ENCODE data around the gene TDO2.

TDO2 gene

DNA sequence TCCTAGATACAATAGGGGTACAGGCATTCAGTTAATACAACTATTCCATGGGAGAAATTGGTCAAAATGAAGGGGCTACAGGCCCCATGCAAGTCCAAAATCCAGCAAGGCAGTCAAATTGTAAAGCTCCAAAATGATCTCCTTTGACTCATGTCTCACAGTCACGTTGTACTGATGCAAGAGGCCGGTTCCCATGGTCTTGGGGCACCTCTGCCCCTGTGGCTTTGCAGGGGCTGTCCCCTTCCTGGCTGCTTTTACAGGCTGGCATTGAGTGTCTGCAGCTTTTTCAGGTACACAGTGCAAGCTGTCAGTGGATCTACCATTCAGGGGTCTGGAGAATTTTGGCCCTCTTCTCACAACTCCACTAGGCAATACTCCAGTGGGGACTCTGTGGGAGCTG is 24.9 kb upstream of the TDO2 start:
- no peak for TF ChIP-seq CTCF (IDR thresholded peaks at IDR 0.05; ENCODE audit: low read depth, low read length, missing control alignments)
- in situ Hi-C loops (cut with HindIII; ENCODE audit: low sequenced_read_pairs): no loop called here
- no peak overlapping the region for H3K4me3 ChIP-seq (ENCODE audit: low read depth, low read length)
- DNase-seq (ENCODE audit: low read depth): no peak

- H3K4me3 ChIP-seq (ENCODE audit: low read depth, low read length): no peak overlapping the region
- DNase-seq (ENCODE audit: low read depth): no peak
- in situ Hi-C loops (cut with HindIII; ENCODE audit: low sequenced_read_pairs): no loop called here
- no peak for TF ChIP-seq CTCF (IDR thresholded peaks at IDR 0.05; ENCODE audit: low read depth, low read length, missing control alignments)
These were observed 23.7 kb upstream of the TDO2 start for GRCh38 chr4:155879767-155880166.

GRCh38 chr4:155881555-155881954 is 21.9 kb upstream of the TDO2 start:
- no peak for DNase-seq (ENCODE audit: low read depth)
- in situ Hi-C loops (cut with HindIII; ENCODE audit: low sequenced_read_pairs): no loop called here
- no peak overlapping the region for H3K4me3 ChIP-seq (ENCODE audit: low read depth, low read length)
- no peak for TF ChIP-seq CTCF (IDR thresholded peaks at IDR 0.05; ENCODE audit: low read depth, low read length, missing control alignments)

DNA sequence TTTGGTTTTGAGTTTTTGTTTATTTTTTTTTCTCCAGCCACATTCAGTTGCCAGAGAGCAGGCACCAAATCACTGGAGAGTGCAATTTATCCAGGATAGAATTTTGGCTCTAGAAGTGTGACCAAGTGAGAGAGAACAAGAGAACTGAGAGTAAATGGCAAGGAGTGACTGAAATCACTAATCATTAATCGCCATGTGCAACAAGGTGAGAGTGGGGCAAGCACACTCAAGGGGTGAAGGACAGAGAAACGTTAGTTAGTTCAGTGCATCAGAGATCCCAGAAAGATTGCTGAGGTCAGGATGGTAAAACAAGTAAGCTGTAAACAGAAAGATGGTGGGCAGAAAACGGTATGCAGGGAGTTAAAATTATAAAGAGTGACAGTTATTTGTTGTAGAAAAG is 19.6 kb upstream of the TDO2 start:
- no peak for DNase-seq (ENCODE audit: low read depth)
- no peak for TF ChIP-seq CTCF (IDR thresholded peaks at IDR 0.05; ENCODE audit: low read depth, low read length, missing control alignments)
- no peak overlapping the region for H3K4me3 ChIP-seq (ENCODE audit: low read depth, low read length)
- in situ Hi-C loops (cut with HindIII; ENCODE audit: low sequenced_read_pairs): no loop called here

GRCh38 chr4:155885666-155886065 is 17.8 kb upstream of the TDO2 start:
- in situ Hi-C loops (cut with HindIII; ENCODE audit: low sequenced_read_pairs): no loop called here
- H3K4me3 ChIP-seq (ENCODE audit: low read depth, low read length): no peak overlapping the region
- TF ChIP-seq CTCF (IDR thresholded peaks at IDR 0.05; ENCODE audit: low read depth, low read length, missing control alignments): no peak
- DNase-seq (ENCODE audit: low read depth): no peak

GRCh38 chr4:155887045-155887444 is 16.5 kb upstream of the TDO2 start:
- no peak for DNase-seq (ENCODE audit: low read depth)
- no peak for TF ChIP-seq CTCF (IDR thresholded peaks at IDR 0.05; ENCODE audit: low read depth, low read length, missing control alignments)
- in situ Hi-C loops (cut with HindIII; ENCODE audit: low sequenced_read_pairs): no loop called here
- H3K4me3 ChIP-seq (ENCODE audit: low read depth, low read length): no peak overlapping the region

All from astrocyte of the cerebellum (primary cell).